HEK293 (cell line): ENCODE measurements around the gene EXTL1.

Source experiments
- CTCF ChIA-PET: fragments of 350-600 bp; formaldehyde crosslinking; extraction: SDS; loops from one replicate; lab custom pipeline; 2021; ENCODE audit warnings: antibody characterized with exemption; lab: Yijun Ruan, JAX
- POLR2A ChIA-PET: fragments of 300-600 bp; formaldehyde crosslinking; extraction: SDS; loops from one replicate; lab custom pipeline; 2020; ENCODE audit warnings: antibody characterized with exemption, inconsistent platforms; lab: Yijun Ruan, JAX
- H3K27ac ChIP-seq: fragments of 200-500 bp; sonication (Bioruptor generic); 2 replicates; pipeline ENCODE4 v1.5.1; 2014; ENCODE audit warnings: low read depth, low read length, control low read depth, inconsistent platforms; ENCODE audit errors: extremely low read depth
- H3K36me3 ChIP-seq, 2 experiments: fragments of 200-500 bp in 1 of 2; sonication (Bioruptor generic) in 1 of 2; 1 replicate in 1 of 2; 2 replicates in 1 of 2; pipeline ENCODE4 v1.5.1; 2014 to 2017; ENCODE audit warnings: inconsistent platforms in 2 of 2, low read length in 2 of 2; ENCODE audit not compliant: control insufficient read depth in 2 of 2, insufficient read depth in 1 of 2
- H3K4me1 ChIP-seq: fragments of 200-500 bp; sonication (Bioruptor generic); 2 replicates; pipeline ENCODE4 v1.5.1; 2014; ENCODE audit warnings: mild to moderate bottlenecking, low read length, inconsistent platforms; ENCODE audit not compliant: control insufficient read depth, insufficient read depth
- H3K4me3 ChIP-seq: 2 replicates; pipeline ENCODE4 v1.5.1; 2011; ENCODE audit warnings: low read depth, mild to moderate bottlenecking, control low read depth, low read length, moderate library complexity
- H3K9me3 ChIP-seq: fragments of 200-500 bp; sonication (Bioruptor generic); 2 replicates; pipeline ENCODE4 v1.5.1; 2014; ENCODE audit warnings: low read depth, low read length, inconsistent platforms; ENCODE audit not compliant: control insufficient read depth, insufficient read depth
- CTCF ChIP-seq: fragments of 450-650 bp; formaldehyde crosslinking; IDR thresholded peaks from 2 replicates; pipeline ENCODE4 v1.5.1; 2016; ENCODE audit warnings: missing biosample characterization, missing genetic modification characterization
- GLIS1 ChIP-seq: fragments of 450-650 bp; formaldehyde crosslinking; IDR thresholded peaks from 2 replicates; pipeline ENCODE4 v1.5.1; 2016; ENCODE audit warnings: missing biosample characterization, missing genetic modification characterization
- PATZ1 ChIP-seq: fragments of 450-650 bp; formaldehyde crosslinking; IDR thresholded peaks from 2 replicates; pipeline ENCODE4 v1.5.1; 2016; ENCODE audit warnings: missing biosample characterization, missing genetic modification characterization
- PRDM1 ChIP-seq: fragments of 450-650 bp; formaldehyde crosslinking; IDR thresholded peaks from 2 replicates; pipeline ENCODE4; 2016; ENCODE audit warnings: missing biosample characterization, missing genetic modification characterization
- SCRT2 ChIP-seq: fragments of 450-650 bp; formaldehyde crosslinking; IDR thresholded peaks from 2 replicates; pipeline ENCODE4 v1.5.1; 2016; ENCODE audit warnings: missing biosample characterization, missing genetic modification characterization
- ZBTB1 ChIP-seq: fragments of 450-650 bp; formaldehyde crosslinking; IDR thresholded peaks from 2 replicates; pipeline ENCODE4 v1.5.1; 2016; ENCODE audit warnings: missing biosample characterization, missing genetic modification characterization
- ZBTB8A ChIP-seq: fragments of 450-650 bp; formaldehyde crosslinking; IDR thresholded peaks from 2 replicates; pipeline ENCODE4 v1.5.1; 2016; ENCODE audit warnings: missing biosample characterization, missing genetic modification characterization
- ZFHX2 ChIP-seq: fragments of 450-650 bp; formaldehyde crosslinking; conservative IDR thresholded peaks from 2 replicates; pipeline ENCODE4 v1.5.1; 2016; ENCODE audit warnings: missing biosample characterization, missing genetic modification characterization
- ZFP37 ChIP-seq: fragments of 450-650 bp; formaldehyde crosslinking; IDR thresholded peaks from 2 replicates; pipeline ENCODE4 v1.5.1; 2016; ENCODE audit warnings: missing biosample characterization, missing genetic modification characterization
- ZNF221 ChIP-seq: fragments of 450-650 bp; formaldehyde crosslinking; IDR thresholded peaks from 2 replicates; pipeline ENCODE4 v1.5.1; 2017; ENCODE audit warnings: missing biosample characterization, missing genetic modification characterization, borderline replicate concordance
- ZNF223 ChIP-seq: fragments of 450-650 bp; formaldehyde crosslinking; IDR thresholded peaks from 2 replicates; pipeline ENCODE4 v1.5.1; 2016; ENCODE audit warnings: missing biosample characterization, missing genetic modification characterization
- ZNF248 ChIP-seq: fragments of 450-650 bp; formaldehyde crosslinking; IDR thresholded peaks from 2 replicates; pipeline ENCODE4 v1.5.1; 2017; ENCODE audit warnings: missing biosample characterization, missing genetic modification characterization
- ZNF274 ChIP-seq, 2 experiments: fragments of 200-500 bp in 1 of 2; fragments of 450-650 bp in 1 of 2; sonication (Bioruptor generic) in 1 of 2; formaldehyde crosslinking in 1 of 2; IDR thresholded peaks; 2 replicates each; pipeline versions ENCODE4 v1.5.1 to v1.6.1; 2014 to 2016; ENCODE audit warnings: borderline replicate concordance in 1 of 2, inconsistent platforms in 1 of 2, low read length in 1 of 2, missing biosample characterization in 1 of 2, missing genetic modification characterization in 1 of 2
- ZNF404 ChIP-seq: fragments of 450-650 bp; formaldehyde crosslinking; IDR thresholded peaks from 2 replicates; pipeline ENCODE4 v1.5.1; 2017; ENCODE audit warnings: missing biosample characterization, missing genetic modification characterization
- ZNF514 ChIP-seq: fragments of 450-650 bp; formaldehyde crosslinking; IDR thresholded peaks from 2 replicates; pipeline ENCODE4 v1.5.1; 2016; ENCODE audit warnings: missing biosample characterization, missing genetic modification characterization
- ZNF529 ChIP-seq: fragments of 450-650 bp; formaldehyde crosslinking; IDR thresholded peaks from 2 replicates; pipeline ENCODE4 v1.5.1; 2017; ENCODE audit warnings: missing genetic modification characterization, missing biosample characterization; ENCODE audit not compliant: insufficient replicate concordance
- ZNF548 ChIP-seq: fragments of 450-650 bp; formaldehyde crosslinking; IDR thresholded peaks from 2 replicates; pipeline ENCODE4 v1.5.1; 2016; ENCODE audit warnings: missing biosample characterization, missing genetic modification characterization
- ZNF843 ChIP-seq: fragments of 450-650 bp; formaldehyde crosslinking; IDR thresholded peaks from 2 replicates; pipeline ENCODE4 v1.5.1; 2016; ENCODE audit warnings: missing biosample characterization, missing genetic modification characterization

Gene EXTL1

GRCh38 chr1:26016258-26016952, 5.2 kb upstream of the EXTL1 start:
- peak; percentile 81 for TF ChIP-seq GLIS1
- TF ChIP-seq PATZ1 (tag by site-specific recombination) = no peak
- Histone ChIP-seq H3K4me3 (no peak overlapping the region), H3K36me3 (no peaks in the 10 kb centered on the region), H3K9me3 (no peaks in the 10 kb centered on the region), H3K27ac (no peak overlapping the region), H3K4me1 (no peaks in the 10 kb centered on the region)
- CTCF ChIA-PET = interaction anchor here (1.0 kb wide), 1 partner anchor 12 kb away, joined by 3 read pairs; no protein-coding TSS in a partner anchor
- POLR2A ChIA-PET = no interaction called here

- TF ChIP-seq ZNF274 (IDR thresholded peaks at IDR 0.05; ENCODE audit: low read length) (no peak), ZNF274 (tag by site-specific recombination; IDR thresholded peaks at IDR 0.05; ENCODE audit: borderline replicate concordance) (no peak), ZNF404 (tag by site-specific recombination) (no peak)
- H3K4me1 ChIP-seq = no peaks in the 10 kb centered on the region
- CTCF ChIA-PET = interaction anchor here (1.0 kb wide), 1 partner anchor 11 kb away, joined by 3 read pairs; no protein-coding TSS in a partner anchor
- H3K36me3 ChIP-seq = no peaks in the 10 kb centered on the region
- no peaks in the 10 kb centered on the region for H3K9me3 ChIP-seq
- POLR2A ChIA-PET = no interaction called here
- H3K27ac ChIP-seq = no peak overlapping the region
- no peak overlapping the region for H3K4me3 ChIP-seq
These were observed 4.5 kb upstream of the EXTL1 start for GRCh38 chr1:26016953-26017545.

- Histone ChIP-seq H3K9me3 (no peaks in the 10 kb centered on the region), H3K36me3 (no peaks in the 10 kb centered on the region), H3K4me3 (no peak overlapping the region), H3K4me1 (no peaks in the 10 kb centered on the region), H3K27ac (no peak overlapping the region)
- ChIA-PET POLR2A (no interaction called here), CTCF (interaction anchor here (0.6 to 0.7 kb wide), 2 partner anchors 13 to 499 kb away, joined by 3 read pairs; no protein-coding TSS in a partner anchor)
- TF ChIP-seq SCRT2 (tag by site-specific recombination) (peak; percentile 61; the same call in 1 of the 2 replicates), ZNF529 (tag by site-specific recombination) (no peak), ZFP37 (tag by site-specific recombination) (no peak)
These were observed 4.0 kb upstream of the EXTL1 start for GRCh38 chr1:26017606-26018005.

GRCh38 chr1:26019641-26020315, 1.8 kb upstream of the EXTL1 start:
- Histone ChIP-seq H3K4me3 (no peak overlapping the region), H3K36me3 (no peaks in the 10 kb centered on the region), H3K9me3 (no peaks in the 10 kb centered on the region), H3K27ac (no peak overlapping the region), H3K4me1 (no peaks in the 10 kb centered on the region)
- TF ChIP-seq ZFHX2 (tag by site-specific recombination) = no peak
- no peak for TF ChIP-seq ZNF223 (tag by site-specific recombination)
- TF ChIP-seq ZBTB8A (tag by site-specific recombination) = no peak
- TF ChIP-seq ZNF221 (tag by site-specific recombination) = no peak
- no peak for TF ChIP-seq CTCF (tag by site-specific recombination)
- no peak for TF ChIP-seq PRDM1 (tag by site-specific recombination)
- no peak for TF ChIP-seq ZNF248 (tag by site-specific recombination)
- TF ChIP-seq ZNF843 (tag by site-specific recombination) = no peak
- no peak for TF ChIP-seq ZNF548 (tag by site-specific recombination)
- TF ChIP-seq ZNF514 = no peak
- TF ChIP-seq GLIS1 = no peak; the same call in 1 of the 2 replicates
- TF ChIP-seq ZBTB1 (tag by site-specific recombination) = no peak
- POLR2A ChIA-PET = no interaction called here
- CTCF ChIA-PET = interaction anchor here (0.8 to 1.3 kb wide), 4 partner anchors 15 to 124 kb away, joined by 3 to 5 read pairs (median 4); no protein-coding TSS in a partner anchor
